ENCODE measurements around the gene BDKRB2.
A peak's percentile ranks its signal among the peaks of the same experiment; 100 is the strongest.

BDKRB2 gene

DNA sequence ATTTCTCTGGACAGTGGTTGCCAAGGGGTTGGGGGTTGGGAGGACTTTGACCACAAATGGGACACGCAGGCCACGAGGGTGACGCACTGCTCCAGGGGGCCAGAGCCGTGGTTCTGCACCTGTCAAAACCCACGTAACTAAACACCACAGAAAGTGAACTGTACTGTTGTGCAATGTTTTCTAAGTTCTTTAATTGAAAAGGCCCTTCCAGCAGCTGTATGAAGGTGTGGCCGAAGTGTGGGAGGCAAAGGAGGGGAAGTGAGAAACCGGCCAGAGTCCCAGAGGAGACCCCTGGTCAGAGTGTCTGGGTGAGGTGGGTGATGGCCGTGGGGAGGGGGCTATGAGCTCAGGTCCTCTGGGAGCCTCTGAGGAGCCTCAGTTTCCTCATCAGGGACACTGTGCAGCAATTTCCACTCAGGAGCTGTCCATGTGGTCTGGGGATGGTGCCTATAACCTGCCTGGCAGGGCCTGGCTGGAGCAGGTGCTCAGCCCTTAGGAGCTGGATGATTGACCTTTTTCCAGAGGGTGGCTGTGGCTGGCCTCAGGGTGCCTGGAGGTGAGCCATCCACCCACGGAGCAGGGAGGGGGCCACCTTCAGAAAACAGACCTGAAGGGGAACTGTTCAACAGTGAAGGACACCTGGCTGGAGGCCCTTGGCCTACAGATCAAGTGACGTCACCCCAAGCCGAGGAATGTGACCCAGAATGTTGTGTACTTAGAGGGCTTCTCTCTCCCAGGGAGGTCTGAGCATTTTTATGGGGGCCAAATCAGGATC, 9.8 kb upstream of the BDKRB2 start:
- Histone ChIP-seq H3K4me3 (replicated peaks; ENCODE audit: low read depth, low read length) (no peak overlapping the region), H3K27me3 (replicated peaks; ENCODE audit: control insufficient read depth, insufficient read depth, low read length) (no peaks in the 10 kb centered on the region; the same call in 1 of the 2 replicates), H3K36me3 (ENCODE audit: control insufficient read depth, insufficient read depth, low read length) (no peaks in the 10 kb centered on the region)
- no peak for DNase-seq (ENCODE audit: extremely low read depth, insufficient read length)
- TF ChIP-seq, protein P1, sequence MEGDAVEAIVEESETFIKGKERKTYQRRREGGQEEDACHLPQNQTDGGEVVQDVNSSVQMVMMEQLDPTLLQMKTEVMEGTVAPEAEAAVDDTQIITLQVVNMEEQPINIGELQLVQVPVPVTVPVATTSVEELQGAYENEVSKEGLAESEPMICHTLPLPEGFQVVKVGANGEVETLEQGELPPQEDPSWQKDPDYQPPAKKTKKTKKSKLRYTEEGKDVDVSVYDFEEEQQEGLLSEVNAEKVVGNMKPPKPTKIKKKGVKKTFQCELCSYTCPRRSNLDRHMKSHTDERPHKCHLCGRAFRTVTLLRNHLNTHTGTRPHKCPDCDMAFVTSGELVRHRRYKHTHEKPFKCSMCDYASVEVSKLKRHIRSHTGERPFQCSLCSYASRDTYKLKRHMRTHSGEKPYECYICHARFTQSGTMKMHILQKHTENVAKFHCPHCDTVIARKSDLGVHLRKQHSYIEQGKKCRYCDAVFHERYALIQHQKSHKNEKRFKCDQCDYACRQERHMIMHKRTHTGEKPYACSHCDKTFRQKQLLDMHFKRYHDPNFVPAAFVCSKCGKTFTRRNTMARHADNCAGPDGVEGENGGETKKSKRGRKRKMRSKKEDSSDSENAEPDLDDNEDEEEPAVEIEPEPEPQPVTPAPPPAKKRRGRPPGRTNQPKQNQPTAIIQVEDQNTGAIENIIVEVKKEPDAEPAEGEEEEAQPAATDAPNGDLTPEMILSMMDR (IDR thresholded peaks at IDR 0.05; ENCODE audit: insufficient read depth, low read length, poor library complexity, severe bottlenecking), result no peak

DNA sequence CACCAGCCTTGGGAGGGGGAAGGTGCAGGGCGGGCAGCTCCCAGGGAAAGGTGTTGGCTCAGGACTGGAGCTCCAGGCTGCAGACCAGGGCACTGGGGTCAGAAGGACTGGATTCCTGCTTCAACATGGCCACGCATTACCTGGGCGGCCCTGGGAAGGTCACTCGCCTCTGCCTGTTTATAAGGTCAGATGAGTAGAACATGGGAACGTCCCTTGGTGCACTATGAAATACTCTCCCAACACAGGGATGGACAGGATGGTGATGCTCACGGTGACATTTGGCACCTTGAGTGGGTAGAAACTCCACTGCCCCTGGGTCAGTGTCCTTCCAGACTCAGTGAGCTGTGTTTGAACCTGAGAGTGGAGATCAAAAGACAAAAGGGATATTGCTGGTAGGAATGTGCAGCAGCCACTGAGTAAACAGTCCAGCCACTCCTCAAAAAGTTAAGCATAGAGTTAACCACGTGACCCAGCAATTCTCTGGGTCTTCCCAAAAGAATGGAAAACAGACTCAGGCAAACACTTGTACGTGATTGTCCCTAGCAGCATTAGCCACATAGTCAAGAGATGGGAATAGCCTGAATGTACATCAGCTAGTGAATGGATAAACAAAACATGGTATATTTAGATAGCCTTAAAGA, 9.1 kb upstream of the BDKRB2 start:
- DNase-seq (ENCODE audit: extremely low read depth, insufficient read length), result no peak
- TF ChIP-seq, protein P1 (IDR thresholded peaks at IDR 0.05; ENCODE audit: insufficient read depth, low read length, poor library complexity, severe bottlenecking), result no peak
- Histone ChIP-seq H3K4me3 (replicated peaks; ENCODE audit: low read depth, low read length) (no peak overlapping the region), H3K36me3 (ENCODE audit: control insufficient read depth, insufficient read depth, low read length) (no peaks in the 10 kb centered on the region), H3K27me3 (replicated peaks; ENCODE audit: control insufficient read depth, insufficient read depth, low read length) (no peaks in the 10 kb centered on the region; the same call in 1 of the 2 replicates)

DNA sequence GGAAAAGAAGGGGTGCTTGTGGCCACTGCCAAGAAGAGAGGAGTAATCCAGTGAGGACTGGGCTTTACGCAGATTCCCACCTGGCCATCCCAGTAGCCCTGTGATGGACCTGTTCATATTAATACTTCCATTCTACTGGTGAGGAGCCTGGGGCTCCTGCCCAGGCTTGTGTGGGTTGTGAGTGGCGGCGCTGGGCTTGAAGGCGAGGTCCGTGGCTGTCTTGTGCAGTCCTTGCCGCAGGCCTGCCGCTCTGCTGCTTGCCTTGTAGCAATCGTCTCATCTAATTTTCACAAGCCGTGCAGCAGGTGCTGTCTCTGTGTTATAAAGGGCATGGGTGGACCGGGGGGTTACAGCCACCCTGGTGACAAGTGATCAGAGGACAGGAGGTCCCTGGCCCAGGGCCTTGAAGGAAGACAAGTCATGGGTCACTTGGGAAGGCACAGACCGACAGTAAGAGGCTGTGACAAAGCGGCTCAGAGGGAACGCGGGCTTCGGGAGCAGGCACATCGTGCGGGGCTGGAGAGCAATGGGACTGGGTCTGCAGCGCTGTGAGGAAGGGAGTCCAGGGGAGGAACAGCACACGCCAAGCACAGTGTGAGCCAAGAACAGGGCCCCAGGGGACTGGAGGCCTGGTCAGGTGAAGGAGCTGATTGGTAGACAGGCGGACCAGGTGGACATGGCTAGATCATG, 7.3 kb upstream of the BDKRB2 start:
- TF ChIP-seq, protein P1 (IDR thresholded peaks at IDR 0.05; ENCODE audit: insufficient read depth, low read length, poor library complexity, severe bottlenecking), result no peak
- no peaks in the 10 kb centered on the region for H3K36me3 ChIP-seq (ENCODE audit: control insufficient read depth, insufficient read depth, low read length)
- H3K27me3 ChIP-seq (replicated peaks; ENCODE audit: control insufficient read depth, insufficient read depth, low read length), result no peaks in the 10 kb centered on the region; the same call in 1 of the 2 replicates
- no peak for DNase-seq (ENCODE audit: extremely low read depth, insufficient read length)
- H3K4me3 ChIP-seq (replicated peaks; ENCODE audit: low read depth, low read length), result no peak overlapping the region

DNA sequence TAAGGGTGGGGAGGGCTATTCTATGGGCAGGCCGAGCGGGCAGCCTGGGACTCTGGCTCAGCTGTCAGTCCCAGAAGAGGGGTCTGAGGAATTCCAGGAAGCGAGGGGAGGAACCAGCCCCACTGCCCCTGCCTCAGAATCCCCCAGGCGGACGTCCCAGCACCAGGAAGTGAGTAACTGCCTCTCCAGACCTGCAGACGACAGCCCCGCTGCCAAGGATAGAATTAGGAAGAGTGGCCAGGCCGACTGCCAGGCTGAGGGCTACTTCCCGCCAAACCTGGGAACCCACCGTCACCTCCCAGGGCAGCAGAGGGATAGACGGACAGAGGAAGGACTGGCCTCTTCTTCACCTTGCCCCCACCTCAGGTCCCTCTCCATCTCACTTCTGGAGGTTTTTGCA, 6.7 kb upstream of the BDKRB2 start:
- no peaks in the 10 kb centered on the region for H3K36me3 ChIP-seq (ENCODE audit: control insufficient read depth, insufficient read depth, low read length)
- DNase-seq (ENCODE audit: extremely low read depth, insufficient read length), result no peak
- TF ChIP-seq, protein P1 (IDR thresholded peaks at IDR 0.05; ENCODE audit: insufficient read depth, low read length, poor library complexity, severe bottlenecking), result no peak
- H3K4me3 ChIP-seq (replicated peaks; ENCODE audit: low read depth, low read length), result no peak overlapping the region
- no peaks in the 10 kb centered on the region; the same call in 1 of the 2 replicates for H3K27me3 ChIP-seq (replicated peaks; ENCODE audit: control insufficient read depth, insufficient read depth, low read length)

DNA sequence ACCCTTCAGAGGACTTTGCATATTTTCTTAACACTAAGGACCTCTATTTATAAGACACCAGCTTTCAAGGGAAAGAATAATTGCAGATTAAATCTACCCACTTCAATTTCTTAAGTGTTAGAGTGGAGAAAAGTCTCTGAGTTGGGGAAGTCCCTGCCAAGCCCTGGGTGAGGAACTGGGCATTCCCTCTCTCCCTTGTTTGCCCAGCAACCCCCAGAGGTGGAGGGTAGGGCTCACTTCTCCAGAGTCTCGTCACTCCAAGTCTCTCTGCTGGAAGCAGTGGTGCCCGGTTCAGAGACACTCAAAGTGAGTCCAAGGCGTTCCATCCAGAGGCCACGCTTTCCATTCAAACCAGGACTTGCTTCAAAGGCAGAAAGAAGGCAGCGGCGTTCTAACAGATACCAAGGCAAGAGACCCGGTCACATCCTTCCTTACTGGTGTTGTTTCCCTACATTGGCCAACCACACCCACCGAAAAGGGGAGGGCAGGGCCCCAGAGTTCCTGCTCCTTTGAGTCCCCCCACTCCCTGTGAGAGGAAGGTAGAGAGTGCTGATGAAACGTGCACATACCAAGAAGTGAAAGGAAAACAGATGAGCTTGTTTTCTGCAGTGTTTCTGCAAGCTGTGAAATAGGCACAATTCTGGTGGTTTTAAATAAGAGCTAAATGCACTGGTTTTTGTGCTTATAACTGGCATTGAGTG, 6.1 kb upstream of the BDKRB2 start:
- peak overlapping the region; percentile 5; the same call in 1 of the 2 replicates for H3K4me3 ChIP-seq (replicated peaks; ENCODE audit: low read depth, low read length)
- DNase-seq (ENCODE audit: extremely low read depth, insufficient read length), result no peak
- TF ChIP-seq, protein P1 (IDR thresholded peaks at IDR 0.05; ENCODE audit: insufficient read depth, low read length, poor library complexity, severe bottlenecking), result no peak
- H3K36me3 ChIP-seq (ENCODE audit: control insufficient read depth, insufficient read depth, low read length), result no peaks in the 10 kb centered on the region
- H3K27me3 ChIP-seq (replicated peaks; ENCODE audit: control insufficient read depth, insufficient read depth, low read length), result no peaks in the 10 kb centered on the region; the same call in 1 of the 2 replicates
